Ishikawa (cell line): Measurements from ENCODE around the gene MICALL2.

Experiments used
- EP300 ChIP-seq: IDR thresholded peaks from 2 replicates; pipeline ENCODE4 v1.6.1; 2012; ENCODE audit warnings: borderline replicate concordance
- MAX ChIP-seq: IDR thresholded peaks from 2 replicates; pipeline ENCODE4 v1.6.1; 2012
- NFIC ChIP-seq: IDR thresholded peaks from 2 replicates; pipeline ENCODE4 v1.6.1; 2012
- RAD21 ChIP-seq: IDR thresholded peaks from 2 replicates; pipeline ENCODE4 v1.6.1; 2012; ENCODE audit warnings: low read depth
- TAF1 ChIP-seq: IDR thresholded peaks from 2 replicates; pipeline ENCODE4 v1.6.1; 2012; ENCODE audit warnings: low read depth, mild to moderate bottlenecking
- TCF12 ChIP-seq: IDR thresholded peaks from 2 replicates; pipeline ENCODE4 v1.6.1; 2012; ENCODE audit warnings: low read depth
- USF1 ChIP-seq: IDR thresholded peaks from 2 replicates; pipeline ENCODE4 v1.6.1; 2012
- YY1 ChIP-seq: IDR thresholded peaks from 2 replicates; pipeline ENCODE4 v1.6.1; 2012; ENCODE audit warnings: low read depth
- TF ChIP-seq, protein P1 (sequence below): IDR thresholded peaks from 2 replicates; pipeline ENCODE4 v1.6.1; 2012; ENCODE audit warnings: low read depth, mild to moderate bottlenecking

GRCh38 chr7:1387261-1387660 is 72.0 kb downstream of the MICALL2 start:
- TF ChIP-seq TCF12 (no peak), RAD21 (no peak), USF1 (no peak), TAF1 (no peak), EP300 (no peak), NFIC (no peak), YY1 (no peak), MAX (no peak)
- TF ChIP-seq, protein P1, sequence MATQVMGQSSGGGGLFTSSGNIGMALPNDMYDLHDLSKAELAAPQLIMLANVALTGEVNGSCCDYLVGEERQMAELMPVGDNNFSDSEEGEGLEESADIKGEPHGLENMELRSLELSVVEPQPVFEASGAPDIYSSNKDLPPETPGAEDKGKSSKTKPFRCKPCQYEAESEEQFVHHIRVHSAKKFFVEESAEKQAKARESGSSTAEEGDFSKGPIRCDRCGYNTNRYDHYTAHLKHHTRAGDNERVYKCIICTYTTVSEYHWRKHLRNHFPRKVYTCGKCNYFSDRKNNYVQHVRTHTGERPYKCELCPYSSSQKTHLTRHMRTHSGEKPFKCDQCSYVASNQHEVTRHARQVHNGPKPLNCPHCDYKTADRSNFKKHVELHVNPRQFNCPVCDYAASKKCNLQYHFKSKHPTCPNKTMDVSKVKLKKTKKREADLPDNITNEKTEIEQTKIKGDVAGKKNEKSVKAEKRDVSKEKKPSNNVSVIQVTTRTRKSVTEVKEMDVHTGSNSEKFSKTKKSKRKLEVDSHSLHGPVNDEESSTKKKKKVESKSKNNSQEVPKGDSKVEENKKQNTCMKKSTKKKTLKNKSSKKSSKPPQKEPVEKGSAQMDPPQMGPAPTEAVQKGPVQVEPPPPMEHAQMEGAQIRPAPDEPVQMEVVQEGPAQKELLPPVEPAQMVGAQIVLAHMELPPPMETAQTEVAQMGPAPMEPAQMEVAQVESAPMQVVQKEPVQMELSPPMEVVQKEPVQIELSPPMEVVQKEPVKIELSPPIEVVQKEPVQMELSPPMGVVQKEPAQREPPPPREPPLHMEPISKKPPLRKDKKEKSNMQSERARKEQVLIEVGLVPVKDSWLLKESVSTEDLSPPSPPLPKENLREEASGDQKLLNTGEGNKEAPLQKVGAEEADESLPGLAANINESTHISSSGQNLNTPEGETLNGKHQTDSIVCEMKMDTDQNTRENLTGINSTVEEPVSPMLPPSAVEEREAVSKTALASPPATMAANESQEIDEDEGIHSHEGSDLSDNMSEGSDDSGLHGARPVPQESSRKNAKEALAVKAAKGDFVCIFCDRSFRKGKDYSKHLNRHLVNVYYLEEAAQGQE, result no peak
